Measurements from ENCODE around the gene ROGDI.

The ROGDI gene

GRCh38 chr16:4753227-4753626, 49.2 kb downstream of the ROGDI start:
- TF ChIP-seq CTCF (IDR thresholded peaks at IDR 0.05) = no peak
- Histone ChIP-seq H3K4me1 (no peaks in the 10 kb centered on the region), H3K27me3 (no peaks in the 10 kb centered on the region), H3K4me3 (no peak overlapping the region), H3K27ac (no peak overlapping the region), H3K36me3 (peaks cover 57 to 100% (median 84%) of the 10 kb centered on the region in 3 donors), H3K9me3 (no peaks in the 10 kb centered on the region)
- DNase-seq = no peak
- intact Hi-C loops (cut with DNase I; ENCODE audit: low total_unique reads) = no loop called here

GRCh38 chr16:4752351-4753100, 49.9 kb downstream of the ROGDI start:
- Histone ChIP-seq H3K9me3 (no peaks in the 10 kb centered on the region), H3K4me1 (peaks cover 0 to 2% (median under 1%) of the 10 kb centered on the region in 4 donors), H3K4me3 (no peak overlapping the region), H3K27me3 (no peaks in the 10 kb centered on the region), H3K27ac (no peak overlapping the region), H3K36me3 (peaks cover 50 to 93% (median 77%) of the 10 kb centered on the region in 3 donors)
- intact Hi-C loops (cut with DNase I; ENCODE audit: low total_unique reads) = no loop called here
- no peak for DNase-seq
- no peak for TF ChIP-seq CTCF (IDR thresholded peaks at IDR 0.05)

- Histone ChIP-seq H3K9me3 (no peaks in the 10 kb centered on the region), H3K27ac (no peak overlapping the region), H3K4me3 (no peak overlapping the region), H3K36me3 (peaks cover 47 to 77% (median 60%) of the 10 kb centered on the region in 3 donors), H3K4me1 (peaks cover 0 to 10% (median 9%) of the 10 kb centered on the region in 4 donors), H3K27me3 (no peaks in the 10 kb centered on the region)
- no peak for TF ChIP-seq CTCF (IDR thresholded peaks at IDR 0.05)
- no peak for DNase-seq
- intact Hi-C loops (cut with DNase I; ENCODE audit: low total_unique reads) = no loop called here
Measured at GRCh38 chr16:4750896-4751295, 51.5 kb downstream of the ROGDI start.

- intact Hi-C loops (cut with DNase I; ENCODE audit: low total_unique reads) = loop anchor here (5.0 kb wide), 1 partner anchor 198 kb away; no protein-coding TSS in a partner anchor
- no peak for TF ChIP-seq CTCF (IDR thresholded peaks at IDR 0.05)
- Histone ChIP-seq H3K4me1 (peaks cover 0 to 10% (median 9%) of the 10 kb centered on the region in 4 donors), H3K4me3 (no peak overlapping the region), H3K27ac (no peak overlapping the region), H3K9me3 (no peaks in the 10 kb centered on the region), H3K36me3 (peaks cover 36 to 65% (median 49%) of the 10 kb centered on the region in 3 donors), H3K27me3 (no peaks in the 10 kb centered on the region)
- DNase-seq = no peak
Measured at GRCh38 chr16:4749700-4750257, 52.7 kb downstream of the ROGDI start.

- Histone ChIP-seq H3K27ac (no peak overlapping the region), H3K4me3 (no peak overlapping the region), H3K27me3 (no peaks in the 10 kb centered on the region), H3K36me3 (peaks cover 31 to 56% (median 42%) of the 10 kb centered on the region in 3 donors), H3K4me1 (peaks cover 0 to 10% (median 9%) of the 10 kb centered on the region in 4 donors), H3K9me3 (no peaks in the 10 kb centered on the region)
- no peak for DNase-seq
- TF ChIP-seq CTCF (IDR thresholded peaks at IDR 0.05) = no peak
- intact Hi-C loops (cut with DNase I; ENCODE audit: low total_unique reads) = loop anchor here (5.0 kb wide), 1 partner anchor 198 kb away; no protein-coding TSS in a partner anchor
Measured at GRCh38 chr16:4748682-4749411, 53.6 kb downstream of the ROGDI start.
